ENCODE measurements around the gene SEPHS1. TPM values are rescaled to one million over a fixed set of nuclear protein-coding genes. Genes with fewer than 3 reads are reported as not detected.

The SEPHS1 gene
- total and polyA plus RNA-seq, 7 experiments from 2014 or later = 15.5 to 57.3 (median 29.7) TPM

GRCh38 chr10:13302821-13303555, 45.1 kb downstream of the SEPHS1 start:
- H3K27me3 Mint-ChIP-seq = no peaks in the 10 kb centered on the region
- DNase-seq (no peak), ATAC-seq (no peak)
- peaks cover 13 to 34% (median 22%) of the 10 kb centered on the region in 7 donors for H3K4me1 Mint-ChIP-seq
- peaks cover 0 to 5% (median 5%) of the 10 kb centered on the region in 5 donors for H3K36me3 Mint-ChIP-seq
- H3K4me3 Mint-ChIP-seq = peak overlapping the region in 9 of 10 donors; percentile 70 to 96 (median 86)
- peak overlapping the region; percentile 99 for H3K27ac ChIP-seq (ENCODE audit: low read depth, low read length)
- peak overlapping the region in 8 of 9 donors; percentile 95 to 100 (median 98) for H3K27ac Mint-ChIP-seq
- H3K4me3 ChIP-seq (ENCODE audit: low read length) = peak overlapping the region; percentile 80
- no peaks in the 10 kb centered on the region for H3K9me3 ChIP-seq (ENCODE audit: control insufficient read depth in 2 of 3, low read length in 3 of 3)
- H3K36me3 ChIP-seq (ENCODE audit: control insufficient read depth in 2 of 3, insufficient read depth in 3 of 3, low read length in 3 of 3) = peaks cover 0 to 6% (median 0%) of the 10 kb centered on the region in 3 experiments
- ChIA-PET POLR2A (interaction anchor here (0.6 to 8.5 kb wide), 14 partner anchors 9 to 283 kb away, joined by 3 to 144 read pairs (median 4); partner anchors contain the start of genes MCM10, OPTN and SEPHS1), CTCF (interaction anchor here (0.7 to 2.9 kb wide), 10 partner anchors 14 to 208 kb away, joined by 3 to 18 read pairs (median 3); partner anchors contain the start of gene MCM10)
- intact Hi-C loops (cut with micrococcal nuclease) = loop anchor here (1.0 to 10.0 kb wide), 16 partner anchors 27 to 1574 kb away; partner anchors contain the start of genes MCM10 (in 2 of the 2), CDC123 (in 1 of the 2), CDNF (in 1 of the 2) and DHTKD1 (in 1 of the 2)
- no peaks in the 10 kb centered on the region for H3K27me3 ChIP-seq (ENCODE audit: control insufficient read depth in 2 of 2, insufficient read depth in 2 of 2, low read length in 2 of 2)
- H3K9me3 Mint-ChIP-seq = peaks cover 0 to 4% (median 0%) of the 10 kb centered on the region in 11 donors
- peaks cover 16 to 19% of the 10 kb centered on the region in 2 donors for H3K4me1 ChIP-seq (ENCODE audit: control insufficient read depth in 2 of 2, insufficient read depth in 2 of 2, low read length in 2 of 2)

GRCh38 chr10:13299437-13300287, 48.4 kb downstream of the SEPHS1 start, which contains the start of gene PHYH:
Gene PHYH, minus strand, starts transcription at chr10:13300064. Its CDS starts 22 bp downstream, at chr10:13300042.
- Mint-ChIP-seq H3K36me3 (peaks cover 0 to 4% (median 3%) of the 10 kb centered on the region in 5 donors), H3K9me3 (peaks cover 0 to 4% (median 0%) of the 10 kb centered on the region in 11 donors), H3K27ac (peak within 1 kb of the TSS; percentile 92 to 99 (median 97)), H3K4me3 (peak within 1 kb of the TSS; percentile 70 to 96 (median 86)), H3K27me3 (no peaks in the 10 kb centered on the region), H3K4me1 (peaks cover 13 to 34% (median 22%) of the 10 kb centered on the region in 7 donors)
- peaks cover 16 to 19% of the 10 kb centered on the region in 2 donors for H3K4me1 ChIP-seq (ENCODE audit: control insufficient read depth in 2 of 2, insufficient read depth in 2 of 2, low read length in 2 of 2)
- H3K4me3 ChIP-seq (ENCODE audit: low read length) = peak within 1 kb of the TSS; percentile 69
- peak; percentile 77 for ATAC-seq
- intact Hi-C loops (cut with micrococcal nuclease) = loop anchor here (5.0 to 10.0 kb wide), 6 partner anchors 952 to 1578 kb away; partner anchors contain the start of genes CAMK1D (in 1 of the 2), CDC123 (in 1 of the 2), DHTKD1 (in 1 of the 2) and NUDT5 (in 1 of the 2)
- no peaks in the 10 kb centered on the region for H3K27me3 ChIP-seq (ENCODE audit: control insufficient read depth in 2 of 2, insufficient read depth in 2 of 2, low read length in 2 of 2)
- ChIA-PET CTCF (interaction anchor here (0.9 to 2.7 kb wide), 2 partner anchors 52 to 139 kb away, joined by 4 to 10 read pairs; no protein-coding TSS in a partner anchor), POLR2A (interaction anchor here (0.6 to 8.5 kb wide), 11 partner anchors 9 to 287 kb away, joined by 3 to 144 read pairs (median 3); partner anchors contain the start of genes MCM10, PRPF18 and SEPHS1)
- H3K36me3 ChIP-seq (ENCODE audit: control insufficient read depth in 2 of 3, insufficient read depth in 3 of 3, low read length in 3 of 3) = peaks cover 0 to 4% (median 0%) of the 10 kb centered on the region in 3 experiments
- H3K9me3 ChIP-seq (ENCODE audit: control insufficient read depth in 2 of 3, low read length in 3 of 3) = no peaks in the 10 kb centered on the region
- H3K27ac ChIP-seq (ENCODE audit: low read depth, low read length) = peak within 1 kb of the TSS; percentile 95
- DNase-seq = peak; percentile 70 to 88 (median 78)

- peaks cover 16 to 19% of the 10 kb centered on the region in 2 donors for H3K4me1 ChIP-seq (ENCODE audit: control insufficient read depth in 2 of 2, insufficient read depth in 2 of 2, low read length in 2 of 2)
- intact Hi-C loops (cut with micrococcal nuclease) = loop anchor here in 1 of 2 donors (5.0 kb wide), 1 partner anchor 952 kb away; the partner anchor contains the start of gene CAMK1D
- peak overlapping the region; percentile 95 for H3K27ac ChIP-seq (ENCODE audit: low read depth, low read length)
- H3K36me3 Mint-ChIP-seq = peaks cover 0 to 9% (median 3%) of the 10 kb centered on the region in 5 donors
- POLR2A ChIA-PET = interaction anchor here (0.6 to 8.5 kb wide), 3 partner anchors 9 to 52 kb away, joined by 3 to 144 read pairs (median 5); partner anchors contain the start of gene SEPHS1
- peak overlapping the region; percentile 69 for H3K4me3 ChIP-seq (ENCODE audit: low read length)
- no peak for ATAC-seq
- no peaks in the 10 kb centered on the region for H3K27me3 Mint-ChIP-seq
- peak overlapping the region; percentile 61 to 94 (median 87) for H3K27ac Mint-ChIP-seq
- peak overlapping the region; percentile 67 to 96 (median 85) for H3K4me3 Mint-ChIP-seq
- peaks cover 0 to 4% (median 0%) of the 10 kb centered on the region in 11 donors for H3K9me3 Mint-ChIP-seq
- CTCF ChIA-PET = interaction anchor here (2.7 kb wide), 1 partner anchor 53 kb away, joined by 10 read pairs; no protein-coding TSS in a partner anchor
- no peaks in the 10 kb centered on the region for H3K9me3 ChIP-seq (ENCODE audit: control insufficient read depth in 2 of 3, low read length in 3 of 3)
- H3K36me3 ChIP-seq (ENCODE audit: control insufficient read depth in 2 of 3, insufficient read depth in 3 of 3, low read length in 3 of 3) = peaks cover 0 to 10% (median 0%) of the 10 kb centered on the region in 3 experiments
- DNase-seq = no peak
- H3K27me3 ChIP-seq (ENCODE audit: control insufficient read depth in 2 of 2, insufficient read depth in 2 of 2, low read length in 2 of 2) = no peaks in the 10 kb centered on the region
- peaks cover 13 to 34% (median 22%) of the 10 kb centered on the region in 7 donors for H3K4me1 Mint-ChIP-seq
Observed at GRCh38 chr10:13298748-13299436, 49.2 kb downstream of the SEPHS1 start.

- intact Hi-C loops (cut with micrococcal nuclease) = loop anchor here in 1 of 2 donors (5.0 kb wide), 1 partner anchor 949 kb away; the partner anchor contains the start of gene CAMK1D
- ChIA-PET POLR2A (interaction anchor here (0.8 kb wide), 1 partner anchor 1808 kb away, joined by 4 read pairs; no protein-coding TSS in a partner anchor), CTCF (no interaction called here)
- Mint-ChIP-seq H3K4me1 (peaks cover 9 to 21% (median 17%) of the 10 kb centered on the region in 7 donors), H3K27me3 (no peaks in the 10 kb centered on the region), H3K27ac (no peak overlapping the region), H3K4me3 (no peak overlapping the region), H3K9me3 (no peaks in the 10 kb centered on the region), H3K36me3 (peaks cover 1 to 18% (median 8%) of the 10 kb centered on the region in 5 donors)
- Histone ChIP-seq H3K4me1 (ENCODE audit: control insufficient read depth in 2 of 2, insufficient read depth in 2 of 2, low read length in 2 of 2) (peaks cover 12 to 16% of the 10 kb centered on the region in 2 donors), H3K4me3 (ENCODE audit: low read length) (no peak overlapping the region), H3K36me3 (ENCODE audit: control insufficient read depth in 2 of 3, insufficient read depth in 3 of 3, low read length in 3 of 3) (peaks cover 0 to 12% (median 0%) of the 10 kb centered on the region in 3 experiments), H3K9me3 (ENCODE audit: control insufficient read depth in 2 of 3, low read length in 3 of 3) (no peaks in the 10 kb centered on the region), H3K27ac (ENCODE audit: low read depth, low read length) (no peak overlapping the region), H3K27me3 (ENCODE audit: control insufficient read depth in 2 of 2, insufficient read depth in 2 of 2, low read length in 2 of 2) (no peaks in the 10 kb centered on the region)
- no peak for DNase-seq
- ATAC-seq = no peak
Observed at GRCh38 chr10:13296476-13296875, 51.6 kb downstream of the SEPHS1 start.

- ChIA-PET CTCF (no interaction called here), POLR2A (no interaction called here)
- Histone ChIP-seq H3K9me3 (ENCODE audit: control insufficient read depth in 2 of 3, low read length in 3 of 3) (no peaks in the 10 kb centered on the region), H3K27ac (ENCODE audit: low read depth, low read length) (no peak overlapping the region), H3K4me3 (ENCODE audit: low read length) (no peak overlapping the region), H3K27me3 (ENCODE audit: control insufficient read depth in 2 of 2, insufficient read depth in 2 of 2, low read length in 2 of 2) (no peaks in the 10 kb centered on the region), H3K4me1 (ENCODE audit: control insufficient read depth in 2 of 2, insufficient read depth in 2 of 2, low read length in 2 of 2) (peaks cover 4 to 5% of the 10 kb centered on the region in 2 donors), H3K36me3 (ENCODE audit: control insufficient read depth in 2 of 3, insufficient read depth in 3 of 3, low read length in 3 of 3) (peaks cover 0 to 13% (median 0%) of the 10 kb centered on the region in 3 experiments)
- DNase-seq = no peak
- H3K4me1 Mint-ChIP-seq = peaks cover 4 to 15% (median 6%) of the 10 kb centered on the region in 7 donors
- ATAC-seq = no peak
- no peaks in the 10 kb centered on the region for H3K9me3 Mint-ChIP-seq
- intact Hi-C loops (cut with micrococcal nuclease) = loop anchor here in 1 of 2 donors (5.0 kb wide), 1 partner anchor 947 kb away; the partner anchor contains the start of gene CAMK1D
- H3K36me3 Mint-ChIP-seq = peaks cover 1 to 23% (median 9%) of the 10 kb centered on the region in 5 donors
- H3K4me3 Mint-ChIP-seq = no peak overlapping the region
- H3K27me3 Mint-ChIP-seq = no peaks in the 10 kb centered on the region
- peak overlapping the region in 1 of 9 donors; percentile 40 for H3K27ac Mint-ChIP-seq
Observed at GRCh38 chr10:13294784-13295183, 53.3 kb downstream of the SEPHS1 start.

Data from naive thymus-derived CD4-positive, alpha-beta T cell (primary cell).